ENCODE data around the gene CAPN1. TPM values are rescaled to one million over a fixed set of nuclear protein-coding genes. Genes with fewer than 3 reads are reported as not detected.
"Not testable (repeated sequence)": the region's sequence is repeated elsewhere in the genome, so short reads cannot be mapped to it uniquely, and the experiment has no call there.

The CAPN1 gene
- total and polyA plus RNA-seq, 8 donors, result 103 to 144 (median 108) TPM

- Histone ChIP-seq H3K9me3 (no peaks in the 10 kb centered on the region), H3K4me3 (no peak overlapping the region), H3K27ac (no peak overlapping the region), H3K36me3 (no peaks in the 10 kb centered on the region), H3K4me1 (no peaks in the 10 kb centered on the region), H3K27me3 (no peaks in the 10 kb centered on the region)
- no peak for DNase-seq
- TF ChIP-seq, protein P1, sequence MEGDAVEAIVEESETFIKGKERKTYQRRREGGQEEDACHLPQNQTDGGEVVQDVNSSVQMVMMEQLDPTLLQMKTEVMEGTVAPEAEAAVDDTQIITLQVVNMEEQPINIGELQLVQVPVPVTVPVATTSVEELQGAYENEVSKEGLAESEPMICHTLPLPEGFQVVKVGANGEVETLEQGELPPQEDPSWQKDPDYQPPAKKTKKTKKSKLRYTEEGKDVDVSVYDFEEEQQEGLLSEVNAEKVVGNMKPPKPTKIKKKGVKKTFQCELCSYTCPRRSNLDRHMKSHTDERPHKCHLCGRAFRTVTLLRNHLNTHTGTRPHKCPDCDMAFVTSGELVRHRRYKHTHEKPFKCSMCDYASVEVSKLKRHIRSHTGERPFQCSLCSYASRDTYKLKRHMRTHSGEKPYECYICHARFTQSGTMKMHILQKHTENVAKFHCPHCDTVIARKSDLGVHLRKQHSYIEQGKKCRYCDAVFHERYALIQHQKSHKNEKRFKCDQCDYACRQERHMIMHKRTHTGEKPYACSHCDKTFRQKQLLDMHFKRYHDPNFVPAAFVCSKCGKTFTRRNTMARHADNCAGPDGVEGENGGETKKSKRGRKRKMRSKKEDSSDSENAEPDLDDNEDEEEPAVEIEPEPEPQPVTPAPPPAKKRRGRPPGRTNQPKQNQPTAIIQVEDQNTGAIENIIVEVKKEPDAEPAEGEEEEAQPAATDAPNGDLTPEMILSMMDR (IDR thresholded peaks at IDR 0.05), result no peak
- no peak for FAIRE-seq
- intact Hi-C loops (cut with DNase I), result no loop called here
- ATAC-seq, result no peak
Observed at GRCh38 chr11:65241692-65242091, 60.0 kb downstream of the CAPN1 start.

DNA sequence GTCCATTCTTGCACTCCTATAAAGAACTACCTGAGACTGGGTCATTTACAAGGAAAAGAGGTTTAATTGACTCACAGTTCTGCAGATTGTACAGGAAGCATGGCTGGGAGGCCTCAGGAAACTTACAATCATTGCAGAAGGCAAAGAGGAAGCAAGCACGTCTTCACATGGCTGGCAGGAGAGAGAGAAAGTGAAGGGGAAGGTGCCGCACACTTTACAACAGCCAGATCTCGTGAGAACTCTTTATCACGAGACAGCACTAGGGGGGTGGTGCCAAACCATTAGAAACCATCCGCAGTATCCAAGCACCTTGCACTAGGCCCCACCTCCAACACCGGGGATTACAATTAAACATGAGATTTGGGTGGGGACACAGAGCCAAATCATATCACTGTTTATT is 60.7 kb downstream of the CAPN1 start:
- DNase-seq, result no peak
- Histone ChIP-seq H3K27ac (no peak overlapping the region), H3K27me3 (no peaks in the 10 kb centered on the region), H3K4me3 (no peak overlapping the region), H3K4me1 (no peaks in the 10 kb centered on the region), H3K36me3 (no peaks in the 10 kb centered on the region), H3K9me3 (no peaks in the 10 kb centered on the region)
- ATAC-seq, result no peak
- WGBS, 2 donors, result 85 to 89% methylated on average over 6 of the region's 6 CpGs
- FAIRE-seq, result no peak
- intact Hi-C loops (cut with DNase I), result no loop called here
- TF ChIP-seq, protein P1 (IDR thresholded peaks at IDR 0.05), result no peak

- Histone ChIP-seq H3K9me3 (no peaks in the 10 kb centered on the region), H3K27ac (no peak overlapping the region), H3K4me1 (no peaks in the 10 kb centered on the region), H3K36me3 (no peaks in the 10 kb centered on the region), H3K4me3 (no peak overlapping the region), H3K27me3 (no peaks in the 10 kb centered on the region)
- no peak for ATAC-seq
- TF ChIP-seq, protein P1 (IDR thresholded peaks at IDR 0.05), result no peak
- DNase-seq, result no peak
- WGBS, 2 donors, result 73 to 75% methylated on average over 4 of the region's 4 CpGs
- FAIRE-seq, result no peak
- intact Hi-C loops (cut with DNase I), result no loop called here
Observed at GRCh38 chr11:65243797-65244196, 62.1 kb downstream of the CAPN1 start.

DNA sequence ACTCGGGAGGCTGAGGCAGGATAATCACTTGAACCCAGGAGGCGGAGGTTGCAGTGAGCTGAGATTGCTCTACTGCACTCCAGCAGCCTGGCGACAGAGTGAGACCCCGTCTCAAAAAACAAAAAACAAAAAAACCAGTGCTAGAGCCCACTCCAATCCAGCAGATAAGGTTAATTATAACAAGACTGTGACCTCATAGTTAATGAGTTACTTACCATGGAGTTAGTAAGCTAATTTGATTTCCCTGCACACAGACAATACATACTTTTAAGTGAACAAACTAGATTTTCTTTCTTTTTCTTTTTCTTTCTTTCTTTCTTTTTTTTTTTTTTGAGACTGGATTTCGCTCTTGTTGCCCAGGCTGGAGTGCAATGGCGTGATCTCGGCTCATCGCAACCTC is 63.3 kb downstream of the CAPN1 start:
- DNase-seq; H3K36me3 ChIP-seq; H3K4me3 ChIP-seq; H3K4me1 ChIP-seq; H3K27me3 ChIP-seq; H3K9me3 ChIP-seq; FAIRE-seq; intact Hi-C loops (cut with DNase I): not testable (repeated sequence)
- H3K27ac ChIP-seq, result peak overlapping the region in 1 of 4 donors; percentile 0
- peak in 1 of 4 donors; percentile 39 for ATAC-seq
- 73 to 74% methylated on average over 8 of the region's 8 CpGs for WGBS, 2 donors

GRCh38 chr11:65246506-65246905 is 64.8 kb downstream of the CAPN1 start:
- WGBS, 2 donors, result 69 to 74% methylated on average over 5 of the region's 5 CpGs
- no peak for DNase-seq
- no peaks in the 10 kb centered on the region for H3K9me3 ChIP-seq

GRCh38 chr11:65248184-65248710 is 66.5 kb downstream of the CAPN1 start:
- H3K4me3 ChIP-seq; H3K9me3 ChIP-seq; intact Hi-C loops (cut with DNase I); H3K27ac ChIP-seq; ATAC-seq; H3K27me3 ChIP-seq; H3K36me3 ChIP-seq; FAIRE-seq; DNase-seq; H3K4me1 ChIP-seq: not testable (repeated sequence)
- 77 to 81% methylated on average over 9 of the region's 9 CpGs for WGBS, 2 donors

More at GRCh38 chr11:65246506-65246905, 64.8 kb downstream of the CAPN1 start:
- Histone ChIP-seq H3K4me3 (no peak overlapping the region), H3K36me3 (no peaks in the 10 kb centered on the region), H3K27me3 (no peaks in the 10 kb centered on the region), H3K4me1 (no peaks in the 10 kb centered on the region), H3K27ac (no peak overlapping the region)
- TF ChIP-seq, protein P1 (IDR thresholded peaks at IDR 0.05), result no peak
- FAIRE-seq (no peak), ATAC-seq (no peak)
- intact Hi-C loops (cut with DNase I), result no loop called here
